22Rv1 (cell line): ENCODE measurements around the gene PTPRE.

ENCODE experiments used
- H3K27ac ChIP-seq: fragments of 450-650 bp; 2 replicates; pipeline ENCODE4 v1.5.1; 2017
- ZFX ChIP-seq: fragments of 450-650 bp; IDR thresholded peaks from 2 replicates; pipeline ENCODE4 v1.6.1; 2017; ENCODE audit warnings: antibody characterized with exemption, borderline replicate concordance
- TF ChIP-seq, protein P1 (sequence below): fragments of 450-650 bp; IDR thresholded peaks from 2 replicates; pipeline ENCODE4 v1.5.1; 2017; ENCODE audit warnings: mild to moderate bottlenecking

Gene PTPRE

GRCh38 chr10:127875916-127876315 lies 31.0 kb upstream of the PTPRE start:
- H3K27ac ChIP-seq = no peak overlapping the region
- TF ChIP-seq, protein P1, sequence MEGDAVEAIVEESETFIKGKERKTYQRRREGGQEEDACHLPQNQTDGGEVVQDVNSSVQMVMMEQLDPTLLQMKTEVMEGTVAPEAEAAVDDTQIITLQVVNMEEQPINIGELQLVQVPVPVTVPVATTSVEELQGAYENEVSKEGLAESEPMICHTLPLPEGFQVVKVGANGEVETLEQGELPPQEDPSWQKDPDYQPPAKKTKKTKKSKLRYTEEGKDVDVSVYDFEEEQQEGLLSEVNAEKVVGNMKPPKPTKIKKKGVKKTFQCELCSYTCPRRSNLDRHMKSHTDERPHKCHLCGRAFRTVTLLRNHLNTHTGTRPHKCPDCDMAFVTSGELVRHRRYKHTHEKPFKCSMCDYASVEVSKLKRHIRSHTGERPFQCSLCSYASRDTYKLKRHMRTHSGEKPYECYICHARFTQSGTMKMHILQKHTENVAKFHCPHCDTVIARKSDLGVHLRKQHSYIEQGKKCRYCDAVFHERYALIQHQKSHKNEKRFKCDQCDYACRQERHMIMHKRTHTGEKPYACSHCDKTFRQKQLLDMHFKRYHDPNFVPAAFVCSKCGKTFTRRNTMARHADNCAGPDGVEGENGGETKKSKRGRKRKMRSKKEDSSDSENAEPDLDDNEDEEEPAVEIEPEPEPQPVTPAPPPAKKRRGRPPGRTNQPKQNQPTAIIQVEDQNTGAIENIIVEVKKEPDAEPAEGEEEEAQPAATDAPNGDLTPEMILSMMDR = no peak
- no peak for TF ChIP-seq ZFX

- no peak overlapping the region for H3K27ac ChIP-seq
- TF ChIP-seq, protein P1 = no peak
These were observed 29.8 kb upstream of the PTPRE start for GRCh38 chr10:127877116-127877515.

DNA sequence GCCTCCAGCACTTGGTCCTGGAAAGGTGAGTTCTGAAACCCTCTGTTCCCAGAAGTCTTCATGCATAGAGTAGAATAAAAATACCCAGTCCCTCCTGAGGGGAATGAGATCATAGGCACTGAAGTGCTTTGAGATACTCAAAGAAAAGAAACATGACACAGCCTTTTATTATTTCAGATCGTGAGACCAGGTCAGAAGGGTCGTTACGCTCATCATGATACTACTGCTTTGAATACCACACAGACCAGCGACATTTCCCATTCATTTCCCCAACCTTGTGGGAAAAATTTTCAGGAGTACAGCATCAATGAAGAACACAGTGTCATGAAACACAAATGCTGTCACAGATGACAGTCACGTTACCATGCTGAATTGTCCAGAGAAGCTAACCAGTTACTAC lies 29.2 kb upstream of the PTPRE start:
- no peak for TF ChIP-seq ZFX
- TF ChIP-seq, protein P1 = no peak
- H3K27ac ChIP-seq = no peak overlapping the region

- TF ChIP-seq, protein P1 = no peak
- TF ChIP-seq ZFX = no peak
- no peak overlapping the region for H3K27ac ChIP-seq
These were observed 28.3 kb upstream of the PTPRE start for GRCh38 chr10:127878475-127879055.

DNA sequence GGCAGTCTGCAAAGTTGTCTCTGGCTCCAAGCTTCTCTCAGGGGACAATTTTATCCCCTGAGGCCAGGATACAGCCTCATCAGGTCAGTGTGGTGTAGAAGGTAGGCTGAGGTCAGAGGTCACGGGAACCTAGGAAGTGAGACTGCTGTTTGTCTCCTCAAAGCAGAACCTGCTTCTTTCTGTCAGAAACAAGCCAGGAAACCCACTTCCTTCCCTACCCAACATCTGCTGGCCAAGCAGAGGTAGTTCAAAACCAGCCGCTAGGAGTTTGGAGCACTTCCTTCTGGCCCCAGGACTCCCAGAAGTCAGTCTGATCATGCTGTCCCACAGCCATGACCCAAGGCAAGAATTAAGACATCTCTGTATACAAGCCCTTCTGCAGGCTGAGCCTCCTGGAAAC lies 26.3 kb upstream of the PTPRE start:
- no peak for TF ChIP-seq ZFX
- TF ChIP-seq, protein P1 = no peak
- peak overlapping the region; percentile 25; the same call in 1 of the 2 replicates for H3K27ac ChIP-seq

DNA sequence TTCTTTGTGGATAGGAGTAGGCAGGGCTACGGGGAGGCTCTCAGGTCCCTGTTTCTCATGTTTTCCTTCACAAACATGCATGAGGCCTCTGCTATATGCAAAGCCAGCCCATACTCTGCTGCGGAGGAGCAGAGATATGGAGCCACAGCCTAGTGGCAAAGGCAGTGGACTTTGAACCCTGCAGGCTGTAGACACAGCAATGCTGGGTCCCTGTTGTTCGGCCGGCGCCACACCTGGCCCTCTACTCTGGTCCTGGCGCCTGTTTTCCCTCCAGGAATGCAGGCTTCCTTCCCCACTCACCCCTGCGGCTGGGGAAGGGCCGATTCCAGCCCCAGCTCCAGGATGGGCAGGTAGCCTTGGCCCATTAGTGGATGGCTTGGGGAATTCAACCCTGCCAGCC lies 25.6 kb upstream of the PTPRE start:
- H3K27ac ChIP-seq = peak overlapping the region; percentile 25; the same call in 1 of the 2 replicates
- TF ChIP-seq, protein P1 = no peak
- TF ChIP-seq ZFX = no peak

GRCh38 chr10:127882391-127882790 lies 24.5 kb upstream of the PTPRE start:
- TF ChIP-seq, protein P1 = no peak
- no peak for TF ChIP-seq ZFX

More at GRCh38 chr10:127882391-127882790, 24.5 kb upstream of the PTPRE start:
- no peak overlapping the region for H3K27ac ChIP-seq
